ENCODE measurements around the gene C17orf75.
A peak's percentile ranks its signal among the peaks of the same experiment; 100 is the strongest.
"Not testable (repeated sequence)": the region's sequence is repeated elsewhere in the genome, so short reads cannot be mapped to it uniquely, and the experiment has no call there.

C17orf75 gene

GRCh38 chr17:32355649-32356377, 13.8 kb upstream of the C17orf75 start:
- peak overlapping the region; percentile 25 for H3K4me2 ChIP-seq (ENCODE audit: low read length)
- H3K4me1 ChIP-seq (ENCODE audit: control insufficient read depth, low read length): peaks cover 38% of the 10 kb centered on the region
- TF ChIP-seq EZH2phosphoT487 (IDR thresholded peaks at IDR 0.05; ENCODE audit: borderline replicate concordance, low read length) (no peak), CTCF (IDR thresholded peaks at IDR 0.05; ENCODE audit: low read depth, low read length, poor library complexity, severe bottlenecking) (no peak)
- peaks cover 34% of the 10 kb centered on the region for H4K20me1 ChIP-seq (ENCODE audit: control insufficient read depth, insufficient read depth, low read depth, low read length)
- peaks cover 92% of the 10 kb centered on the region for H3K36me3 ChIP-seq (ENCODE audit: control insufficient read depth, low read length)
- no peak overlapping the region for H3K27ac ChIP-seq (ENCODE audit: low read depth, low read length)
- no peaks in the 10 kb centered on the region for H3K27me3 ChIP-seq (ENCODE audit: control insufficient read depth, low read length)
- H3K4me3 ChIP-seq (ENCODE audit: low read length): no peak overlapping the region
- H3K9me3 ChIP-seq (ENCODE audit: control insufficient read depth, insufficient read depth, low read length): no peaks in the 10 kb centered on the region
- H3K79me2 ChIP-seq (ENCODE audit: control insufficient read depth, low read length): peaks cover 96% of the 10 kb centered on the region
- H3F3A ChIP-seq (ENCODE audit: control insufficient read depth, insufficient read depth): peaks cover 14% of the 10 kb centered on the region
- no peaks in the 10 kb centered on the region for H3K9me2 ChIP-seq (replicated peaks; ENCODE audit: control insufficient read depth, low read length)

GRCh38 chr17:32352734-32353133, 10.8 kb upstream of the C17orf75 start:
- H3K4me3 ChIP-seq (ENCODE audit: low read length): peak overlapping the region; percentile 95
- peak overlapping the region; percentile 93 for H3K4me2 ChIP-seq (ENCODE audit: low read length)

GRCh38 chr17:32350666-32351418, 8.9 kb upstream of the C17orf75 start:
- peaks cover 47% of the 10 kb centered on the region for H3K4me1 ChIP-seq (ENCODE audit: control insufficient read depth, low read length)
- H3F3A ChIP-seq (ENCODE audit: control insufficient read depth, insufficient read depth): peaks cover 12% of the 10 kb centered on the region
- peaks cover 73% of the 10 kb centered on the region for H3K79me2 ChIP-seq (ENCODE audit: control insufficient read depth, low read length)
- no peaks in the 10 kb centered on the region for H3K27me3 ChIP-seq (ENCODE audit: control insufficient read depth, low read length)
- H3K27ac ChIP-seq (ENCODE audit: low read depth, low read length): peak overlapping the region; percentile 87
- H3K4me2 ChIP-seq (ENCODE audit: low read length): peak overlapping the region; percentile 93
- no peaks in the 10 kb centered on the region for H3K9me3 ChIP-seq (ENCODE audit: control insufficient read depth, insufficient read depth, low read length)
- TF ChIP-seq CTCF (IDR thresholded peaks at IDR 0.05; ENCODE audit: low read depth, low read length, poor library complexity, severe bottlenecking) (no peak), EZH2phosphoT487 (IDR thresholded peaks at IDR 0.05; ENCODE audit: borderline replicate concordance, low read length) (no peak)
- peaks cover 57% of the 10 kb centered on the region for H3K36me3 ChIP-seq (ENCODE audit: control insufficient read depth, low read length)
- H4K20me1 ChIP-seq (ENCODE audit: control insufficient read depth, insufficient read depth, low read depth, low read length): peaks cover 34% of the 10 kb centered on the region
- H3K9me2 ChIP-seq (replicated peaks; ENCODE audit: control insufficient read depth, low read length): no peaks in the 10 kb centered on the region
- H3K4me3 ChIP-seq (ENCODE audit: low read length): peak overlapping the region; percentile 95

More at GRCh38 chr17:32352734-32353133, 10.8 kb upstream of the C17orf75 start:
- H3K27ac ChIP-seq (ENCODE audit: low read depth, low read length); H3K9me2 ChIP-seq (replicated peaks; ENCODE audit: control insufficient read depth, low read length); H3K9me3 ChIP-seq (ENCODE audit: control insufficient read depth, insufficient read depth, low read length); H3K27me3 ChIP-seq (ENCODE audit: control insufficient read depth, low read length): not testable (repeated sequence)
- peaks cover 47% of the 10 kb centered on the region for H3K4me1 ChIP-seq (ENCODE audit: control insufficient read depth, low read length)
- H3F3A ChIP-seq (ENCODE audit: control insufficient read depth, insufficient read depth): peaks cover 12% of the 10 kb centered on the region
- peaks cover 71% of the 10 kb centered on the region for H3K36me3 ChIP-seq (ENCODE audit: control insufficient read depth, low read length)
- H4K20me1 ChIP-seq (ENCODE audit: control insufficient read depth, insufficient read depth, low read depth, low read length): peaks cover 34% of the 10 kb centered on the region
- H3K79me2 ChIP-seq (ENCODE audit: control insufficient read depth, low read length): peaks cover 91% of the 10 kb centered on the region
